NCI-H2029 (cell line): ENCODE results near the gene FOXP1.

Source experiments
- DNase-seq: peaks from one replicate; lab custom pipeline; 2025; lab: John Stamatoyannopoulos, UW

FOXP1 gene

GRCh38 chr3:71099997-71100719, 483.4 kb downstream of the FOXP1 start:
- no peak for DNase-seq

GRCh38 chr3:71097557-71097956, 486.0 kb downstream of the FOXP1 start:
- DNase-seq: no peak

GRCh38 chr3:71095511-71096291, 487.8 kb downstream of the FOXP1 start:
- DNase-seq: no peak

- DNase-seq: no peak
Observed at GRCh38 chr3:71094658-71095209, 488.8 kb downstream of the FOXP1 start.

GRCh38 chr3:71092665-71093064, 490.9 kb downstream of the FOXP1 start:
- no peak for DNase-seq

- no peak for DNase-seq
Observed at GRCh38 chr3:71090207-71090606, 493.3 kb downstream of the FOXP1 start.

- DNase-seq: no peak
Observed at GRCh38 chr3:71089271-71089847, 494.2 kb downstream of the FOXP1 start.

GRCh38 chr3:71088742-71089141, 494.8 kb downstream of the FOXP1 start:
- no peak for DNase-seq

- DNase-seq: no peak
Observed at GRCh38 chr3:71088019-71088708, 495.4 kb downstream of the FOXP1 start.

GRCh38 chr3:71087143-71088018, 496.1 kb downstream of the FOXP1 start:
- no peak for DNase-seq

GRCh38 chr3:71086777-71087142, 496.8 kb downstream of the FOXP1 start:
- no peak for DNase-seq

GRCh38 chr3:71083726-71084131, 499.8 kb downstream of the FOXP1 start:
- DNase-seq: no peak

- no peak for DNase-seq
Observed at GRCh38 chr3:71082833-71083232, 500.7 kb downstream of the FOXP1 start.

GRCh38 chr3:71080517-71081083, 502.9 kb downstream of the FOXP1 start:
- no peak for DNase-seq

GRCh38 chr3:71078723-71079525, 504.6 kb downstream of the FOXP1 start:
- no peak for DNase-seq

GRCh38 chr3:71078199-71078598, 505.3 kb downstream of the FOXP1 start:
- no peak for DNase-seq

- DNase-seq: no peak
Observed at GRCh38 chr3:71077070-71077469, 506.5 kb downstream of the FOXP1 start.

- DNase-seq: no peak
Observed at GRCh38 chr3:71076361-71077002, 507.0 kb downstream of the FOXP1 start.

- DNase-seq: no peak
Observed at GRCh38 chr3:71075494-71075893, 508.0 kb downstream of the FOXP1 start.

- no peak for DNase-seq
Observed at GRCh38 chr3:71074423-71074822, 509.1 kb downstream of the FOXP1 start.
